A549 (cell line): ENCODE measurements around the gene ICE2. TPM values are rescaled to one million over a fixed set of nuclear protein-coding genes. Genes with fewer than 3 reads are reported as not detected.
"Not testable (repeated sequence)": the region's sequence is repeated elsewhere in the genome, so short reads cannot be mapped to it uniquely, and the experiment has no call there.

Experiments
- ATAC-seq, 2 experiments: fragments of 200-7000 bp in 1 of 2; fragments of >200 bp in 1 of 2; cut with Nextera tagmentation in 1 of 2; cut with Tn5 transposase in 1 of 2; 3 replicates each; pipeline versions ENCODE4 v1.8.0 to v1.9.1; 2018 to 2020; ENCODE audit warnings: mild to moderate bottlenecking in 1 of 2, moderate library complexity in 1 of 2
- CTCF ChIA-PET: fragments of 300-600 bp; sonication (Branson Sonifier 250); formaldehyde crosslinking; extraction: SDS; loops from one replicate; lab custom pipeline; 2021; ENCODE audit warnings: antibody characterized with exemption, inconsistent platforms; lab: Yijun Ruan, JAX
- POLR2A ChIA-PET: fragments of 350-600 bp; formaldehyde crosslinking; extraction: SDS; loops from one replicate; lab custom pipeline; 2021; ENCODE audit warnings: antibody characterized with exemption, inconsistent platforms; lab: Yijun Ruan, JAX
- DNase-seq, 2 experiments: peaks; one replicate each; pipeline versions ENCODE4 v3.0.0 to v3.0.0-alpha.2; 2011 to 2016; ENCODE audit warnings: low read depth in 1 of 2, low spot score in 1 of 2
- FAIRE-seq: peaks from 2 replicates; lab custom pipeline; 2011; peaks lifted over from hg19 to GRCh38; lab: Jason Lieb, UNC
- H3K27ac ChIP-seq, 2 experiments: fragments of >200 bp; sonication (Bioruptor Twin); formaldehyde crosslinking; 3 replicates each; pipeline ENCODE4 v1.5.1; 2016 to 2017
- H3K4me1 ChIP-seq: fragments of >200 bp; sonication (Bioruptor Twin); formaldehyde crosslinking; 3 replicates; pipeline ENCODE4 v1.6.1; 2016
- H3K4me2 ChIP-seq: fragments of >200 bp; sonication (Bioruptor Twin); formaldehyde crosslinking; 3 replicates; pipeline ENCODE4 v1.6.1; 2016
- H3K4me3 ChIP-seq: fragments of >200 bp; sonication (Bioruptor Twin); formaldehyde crosslinking; 3 replicates; pipeline ENCODE4 v1.5.1; 2016
- H3K9me3 ChIP-seq: fragments of >200 bp; sonication (Bioruptor Twin); formaldehyde crosslinking; 3 replicates; pipeline ENCODE4 v1.6.1; 2016
- CBX8 ChIP-seq: fragments of 200-600 bp; sonication (generic); IDR thresholded peaks from 2 replicates; pipeline ENCODE4 v1.6.1; 2016
- CHD2 ChIP-seq: fragments of 150-350 bp; IDR thresholded peaks from 2 replicates; pipeline ENCODE4 v1.6.1; 2014; ENCODE audit warnings: low read length; ENCODE audit not compliant: partially characterized antibody
- ESRRA ChIP-seq: fragments of 150-350 bp; IDR thresholded peaks from 2 replicates; pipeline ENCODE4 v1.6.1; 2014; ENCODE audit warnings: mild to moderate bottlenecking, low read length, borderline replicate concordance
- HEYL ChIP-seq: fragments of 250-450 bp; sonication (Bioruptor Pico); IDR thresholded peaks from 2 replicates; pipeline ENCODE4 v1.8.0; 2021; ENCODE audit warnings: mild to moderate bottlenecking, moderate library complexity
- HOXA7 ChIP-seq: fragments of 250-450 bp; sonication (Bioruptor Pico); IDR thresholded peaks from 2 replicates; pipeline ENCODE4 v1.5.0; 2020; ENCODE audit warnings: mild to moderate bottlenecking, moderate library complexity
- MAFK ChIP-seq: fragments of 450-650 bp; IDR thresholded peaks from 2 replicates; pipeline ENCODE4 v1.6.1; 2014; ENCODE audit not compliant: partially characterized antibody
- MAX ChIP-seq: IDR thresholded peaks from 2 replicates; pipeline ENCODE4 v1.6.1; 2012
- NPAS2 ChIP-seq: fragments of 250-450 bp; sonication (Bioruptor Pico); IDR thresholded peaks from 2 replicates; pipeline ENCODE4 v1.8.0; 2022; ENCODE audit warnings: mild to moderate bottlenecking, moderate library complexity, borderline replicate concordance
- NR3C1 ChIP-seq: fragments of >200 bp; sonication (Bioruptor Twin); formaldehyde crosslinking; IDR thresholded peaks from 3 replicates; pipeline ENCODE4 v1.6.1; 2017
- TP53 ChIP-seq: fragments of 250-450 bp; sonication (Bioruptor Pico); IDR thresholded peaks from 2 replicates; pipeline ENCODE4 v1.5.0; 2021; ENCODE audit warnings: mild to moderate bottlenecking, moderate library complexity
- ZSCAN20 ChIP-seq: fragments of 250-450 bp; sonication (Bioruptor Pico); IDR thresholded peaks from 2 replicates; pipeline ENCODE4 v1.8.0; 2022; ENCODE audit warnings: mild to moderate bottlenecking, moderate library complexity
- WGBS: methylation state at CpG from one replicate; pipeline ENCODE4 v1.1.6; 2017; ENCODE audit errors: missing lambda C conversion rate; 5-methylcytosine and 5-hydroxymethylcytosine counted together
- polyA plus RNA-seq, 4 experiments: library from polyadenylated mRNA; depleted of rRNA in 3 of 4; stranded (reverse); fragments of >200 nt; fragmentation: RNase III in 1 of 4; extraction: RNeasy Plus Mini Kit Qiagen cat#74134 plus additional on column Dnase treatment in 1 of 4; gene quantifications; 2 replicates in 3 of 4; 3 replicates in 1 of 4; pipeline ENCODE4 v1.2.3, GENCODE V29; 2011 to 2017
- TF ChIP-seq, protein P1 (sequence below): IDR thresholded peaks from 2 replicates; pipeline ENCODE4 v1.6.1; 2012; ENCODE audit warnings: low read depth, borderline replicate concordance
- TF ChIP-seq, protein P2 (sequence below): fragments of >200 bp; sonication (Bioruptor Twin); formaldehyde crosslinking; IDR thresholded peaks from 3 replicates; pipeline ENCODE4 v1.6.1; 2016
- TF ChIP-seq, protein P3 (sequence below): fragments of 150-350 bp; IDR thresholded peaks from 2 replicates; pipeline ENCODE4 v1.6.1; 2014; ENCODE audit warnings: low read depth, mild to moderate bottlenecking, low read length

The ICE2 gene
- polyA plus RNA-seq, 2 of the 4 experiments (the other 2 are of a cell fraction), result 43.1 to 87.6 TPM

- Histone ChIP-seq H3K4me3 (no peak overlapping the region), H3K4me2 (peak overlapping the region; percentile 53), H3K27ac (peak overlapping the region; percentile 51 to 90), H3K9me3 (no peaks in the 10 kb centered on the region), H3K4me1 (peaks cover 35% of the 10 kb centered on the region)
- ATAC-seq, result peak; percentile 28 to 40; a peak in 4 of 6 replicates
- no peak for DNase-seq
- TF ChIP-seq MAX, result 0 out of 2 replicates have a peak, but pooled peaks have one; percentile 6
- TF ChIP-seq ESRRA, result no peak
- POLR2A ChIA-PET, result interaction anchor here (0.5 to 2.0 kb wide), 2 partner anchors 15 to 32 kb away, joined by 4 to 9 read pairs; partner anchors contain the start of gene ANXA2
- peak; percentile 46 for FAIRE-seq
- WGBS, result 53% methylated on average over 9 of the region's 9 CpGs
- CTCF ChIA-PET, result interaction anchor here (0.6 to 1.6 kb wide), 7 partner anchors 9 to 106 kb away, joined by 3 to 4 read pairs (median 3); no protein-coding TSS in a partner anchor
Observed at GRCh38 chr15:60413231-60413824, 65.6 kb downstream of the ICE2 start.

DNA sequence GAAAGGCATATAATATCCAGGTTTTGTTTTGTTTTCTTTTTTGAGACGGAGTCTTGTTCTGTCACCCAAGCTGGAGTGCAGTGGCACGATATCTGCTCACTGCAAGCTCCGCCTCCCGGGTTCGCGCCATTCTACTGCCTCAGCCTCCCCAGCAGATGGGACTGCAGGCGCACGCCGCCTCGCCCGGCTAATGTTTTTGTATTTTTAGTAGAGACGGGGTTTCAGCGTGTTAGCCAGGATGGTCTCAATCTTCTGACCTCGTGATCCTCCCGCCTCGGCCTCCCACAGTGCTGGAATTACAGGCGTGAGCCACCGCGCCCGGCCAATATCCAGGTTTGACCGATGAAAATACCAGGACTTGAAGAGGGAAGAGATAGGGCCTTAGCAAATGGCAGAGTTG is 66.1 kb downstream of the ICE2 start:
- H3K9me3 ChIP-seq, ATAC-seq, H3K4me3 ChIP-seq, FAIRE-seq, DNase-seq: not testable (repeated sequence)
- peak overlapping the region; percentile 51 to 90 for H3K27ac ChIP-seq
- H3K4me1 ChIP-seq, result peaks cover 41% of the 10 kb centered on the region
- peak overlapping the region; percentile 53 for H3K4me2 ChIP-seq
- ChIA-PET CTCF (interaction anchor here (0.8 to 2.0 kb wide), 7 partner anchors 9 to 107 kb away, joined by 3 to 5 read pairs (median 4); no protein-coding TSS in a partner anchor), POLR2A (interaction anchor here (2.0 kb wide), 1 partner anchor 15 kb away, joined by 9 read pairs; the partner anchor contains the start of gene ANXA2)
- 91% methylated on average over 21 of the region's 21 CpGs for WGBS

DNA sequence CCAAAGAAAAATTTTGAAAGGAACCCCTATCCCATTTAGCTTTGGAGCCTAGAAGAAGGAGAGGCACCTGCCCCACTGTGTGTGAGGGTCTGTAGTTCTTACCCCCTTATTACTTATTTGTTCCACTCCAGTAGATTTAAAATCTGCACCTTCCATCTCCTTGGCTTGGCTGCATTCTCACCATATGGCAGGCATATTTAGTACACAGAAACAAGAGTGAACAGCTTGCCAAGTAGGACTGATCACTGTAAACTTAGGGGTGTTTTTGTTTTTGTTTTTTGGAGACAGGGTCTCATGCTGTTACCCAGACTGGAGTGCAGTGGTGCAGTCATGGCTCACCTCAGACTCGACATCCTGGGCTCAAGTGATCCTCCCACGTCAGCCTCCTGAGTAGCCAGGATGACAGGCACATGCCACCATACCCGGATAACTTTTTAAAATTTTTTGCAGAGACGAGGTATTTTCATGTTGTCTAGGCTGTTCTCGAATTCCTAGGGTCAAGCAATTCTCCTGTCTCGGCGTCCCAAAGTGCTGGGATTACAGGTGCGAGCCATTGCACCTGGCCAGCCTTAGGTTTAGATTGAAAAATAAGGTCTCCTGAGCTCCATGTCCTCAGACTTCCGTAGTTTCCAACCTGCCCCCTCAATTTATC is 67.0 kb downstream of the ICE2 start:
- ATAC-seq (no peak), DNase-seq (no peak), FAIRE-seq (no peak)
- H3K4me2 ChIP-seq, result no peak overlapping the region
- 81% methylated on average over 9 of the region's 9 CpGs for WGBS
- H3K4me1 ChIP-seq, result peaks cover 48% of the 10 kb centered on the region
- CTCF ChIA-PET, result interaction anchor here (0.7 to 4.5 kb wide), 6 partner anchors 18 to 226 kb away, joined by 3 to 20 read pairs (median 4); no protein-coding TSS in a partner anchor
- peak overlapping the region; percentile 13 to 90; a peak in 4 of 6 replicates for H3K27ac ChIP-seq
- no peak overlapping the region for H3K4me3 ChIP-seq
- H3K9me3 ChIP-seq, result no peaks in the 10 kb centered on the region
- TF ChIP-seq, protein P1, sequence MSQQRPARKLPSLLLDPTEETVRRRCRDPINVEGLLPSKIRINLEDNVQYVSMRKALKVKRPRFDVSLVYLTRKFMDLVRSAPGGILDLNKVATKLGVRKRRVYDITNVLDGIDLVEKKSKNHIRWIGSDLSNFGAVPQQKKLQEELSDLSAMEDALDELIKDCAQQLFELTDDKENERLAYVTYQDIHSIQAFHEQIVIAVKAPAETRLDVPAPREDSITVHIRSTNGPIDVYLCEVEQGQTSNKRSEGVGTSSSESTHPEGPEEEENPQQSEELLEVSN, result no peak
- TF ChIP-seq CHD2, result no peak
- TF ChIP-seq ZSCAN20 (CRISPR knock-in tag), result no peak
- TF ChIP-seq, protein P2, sequence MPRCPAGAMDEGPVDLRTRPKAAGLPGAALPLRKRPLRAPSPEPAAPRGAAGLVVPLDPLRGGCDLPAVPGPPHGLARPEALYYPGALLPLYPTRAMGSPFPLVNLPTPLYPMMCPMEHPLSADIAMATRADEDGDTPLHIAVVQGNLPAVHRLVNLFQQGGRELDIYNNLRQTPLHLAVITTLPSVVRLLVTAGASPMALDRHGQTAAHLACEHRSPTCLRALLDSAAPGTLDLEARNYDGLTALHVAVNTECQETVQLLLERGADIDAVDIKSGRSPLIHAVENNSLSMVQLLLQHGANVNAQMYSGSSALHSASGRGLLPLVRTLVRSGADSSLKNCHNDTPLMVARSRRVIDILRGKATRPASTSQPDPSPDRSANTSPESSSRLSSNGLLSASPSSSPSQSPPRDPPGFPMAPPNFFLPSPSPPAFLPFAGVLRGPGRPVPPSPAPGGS, result no peak
- TF ChIP-seq CBX8, result no peak
- TF ChIP-seq MAFK, result no peak
- TF ChIP-seq, protein P3, sequence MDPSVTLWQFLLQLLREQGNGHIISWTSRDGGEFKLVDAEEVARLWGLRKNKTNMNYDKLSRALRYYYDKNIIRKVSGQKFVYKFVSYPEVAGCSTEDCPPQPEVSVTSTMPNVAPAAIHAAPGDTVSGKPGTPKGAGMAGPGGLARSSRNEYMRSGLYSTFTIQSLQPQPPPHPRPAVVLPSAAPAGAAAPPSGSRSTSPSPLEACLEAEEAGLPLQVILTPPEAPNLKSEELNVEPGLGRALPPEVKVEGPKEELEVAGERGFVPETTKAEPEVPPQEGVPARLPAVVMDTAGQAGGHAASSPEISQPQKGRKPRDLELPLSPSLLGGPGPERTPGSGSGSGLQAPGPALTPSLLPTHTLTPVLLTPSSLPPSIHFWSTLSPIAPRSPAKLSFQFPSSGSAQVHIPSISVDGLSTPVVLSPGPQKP, result no peak
- TF ChIP-seq HEYL (CRISPR knock-in tag), result no peak
- no peak for TF ChIP-seq HOXA7 (CRISPR knock-in tag)
- TF ChIP-seq TP53 (CRISPR knock-in tag), result no peak
- TF ChIP-seq NR3C1, result no peak
- no peak for TF ChIP-seq NPAS2
- POLR2A ChIA-PET, result interaction anchor here (0.8 kb wide), 1 partner anchor 12 kb away, joined by 3 read pairs; no protein-coding TSS in a partner anchor

DNA sequence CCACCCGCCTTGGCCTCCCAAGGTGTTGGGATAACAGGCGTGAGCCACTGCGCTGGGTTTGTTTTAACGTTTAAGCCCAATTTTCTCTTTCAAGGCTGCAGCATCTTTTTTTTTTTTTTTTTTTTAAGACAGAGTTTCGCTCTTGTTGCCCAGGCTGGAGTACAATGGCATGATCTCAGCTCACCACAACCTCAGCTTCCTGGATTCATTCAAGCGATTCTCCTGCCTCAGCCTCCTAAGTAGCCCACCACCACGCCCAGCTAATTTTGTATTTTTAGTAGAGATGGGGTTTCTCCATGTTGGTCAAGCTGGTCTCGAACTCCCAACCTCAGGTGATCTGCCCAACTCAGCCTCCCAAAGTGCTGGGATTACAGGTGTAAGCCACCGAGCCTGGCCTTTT is 68.6 kb downstream of the ICE2 start:
- POLR2A ChIA-PET, ATAC-seq, H3K9me3 ChIP-seq, FAIRE-seq, DNase-seq, H3K4me2 ChIP-seq, H3K4me3 ChIP-seq: not testable (repeated sequence)
- 96% methylated on average over 9 of the region's 9 CpGs for WGBS
- CTCF ChIA-PET, result interaction anchor here (0.6 to 4.5 kb wide), 3 partner anchors 8 to 34 kb away, joined by 3 to 20 read pairs (median 3); no protein-coding TSS in a partner anchor
- Histone ChIP-seq H3K27ac (peak overlapping the region in 1 of 2 experiments; percentile 90; a peak in 4 of 6 replicates), H3K4me1 (peaks cover 64% of the 10 kb centered on the region)
